ENCODE measurements around the gene OAS2. TPM values are rescaled to one million over a fixed set of nuclear protein-coding genes. Genes with fewer than 3 reads are reported as not detected.
A peak's percentile ranks its signal among the peaks of the same experiment; 100 is the strongest.

The OAS2 gene
- total and polyA plus RNA-seq, 10 of the 15 experiments (the other 5 are each of a cell fraction or from before 2014, with no cell fraction given) = 32.4 to 290 (median 90.2) TPM

GRCh38 chr12:112979041-112979680 is 842 bp downstream of the OAS2 start (continued):
- TF ChIP-seq RELB (IDR thresholded peaks at IDR 0.05; ENCODE audit: low read depth) = no peak
- no peak for TF ChIP-seq ZBTB11 (CRISPR knock-in tag; IDR thresholded peaks at IDR 0.05)

GRCh38 chr12:112980491-112981158 is 2.3 kb downstream of the OAS2 start:
- peak overlapping the region; percentile 97 for H3K4me3 ChIP-seq
- DNase-seq (ENCODE audit: low read depth, low spot score) (no peak), FAIRE-seq (no peak), ATAC-seq (no peak)
- BruUV-seq (replicated peaks) = no TSS peak
- H3K27me3 ChIP-seq (replicated peaks in 1 of 2; ENCODE audit: control insufficient read depth in 2 of 2, insufficient read depth in 2 of 2, low read length in 1 of 2) = no peaks in the 10 kb centered on the region
- RAD21 ChIA-PET (ENCODE audit: unreplicated experiment) = interaction anchor here (0.6 to 3.9 kb wide), 3 partner anchors 73 to 160 kb away, joined by 3 to 28 read pairs (median 11); partner anchors contain the start of gene OAS1
- SMC1A ChIA-PET (ENCODE audit: uncharacterized antibody, unreplicated experiment) = interaction anchor here (1.0 to 7.6 kb wide), 6 partner anchors 13 to 193 kb away, joined by 3 to 99 read pairs (median 12); partner anchors contain the start of gene OAS1
- H3K36me3 ChIP-seq (ENCODE audit: control insufficient read depth in 2 of 2, insufficient read depth in 2 of 2, low read length in 1 of 2) = peaks cover 0 to 13% of the 10 kb centered on the region in 2 experiments; a peak in 1 of 4 replicates
- peak overlapping the region; percentile 99 for H3K4me2 ChIP-seq (ENCODE audit: control insufficient read depth, insufficient read depth)
- H3K9me3 ChIP-seq (replicated peaks; ENCODE audit: control insufficient read depth, insufficient read depth, low read length) = peaks cover 30% of the 10 kb centered on the region
- H3K27ac ChIP-seq (ENCODE audit: control insufficient read depth, insufficient read depth) = peak overlapping the region; percentile 100
- no peak overlapping the region for H2AFZ ChIP-seq (ENCODE audit: control insufficient read depth, low read depth, low read length)
- no peaks in the 10 kb centered on the region for H4K20me1 ChIP-seq (ENCODE audit: control insufficient read depth, insufficient read depth)
- 12% methylated on average over 4 of the region's 4 CpGs for WGBS (ENCODE audit: insufficient coverage, insufficient replicate concordance, low lambda C conversion rate, missing lambda C conversion rate)
- H3K4me1 ChIP-seq (ENCODE audit: control insufficient read depth, insufficient read depth, low read length) = peaks cover 13% of the 10 kb centered on the region
- peaks cover 82% of the 10 kb centered on the region for H3K79me2 ChIP-seq (ENCODE audit: control insufficient read depth, insufficient read depth, low read length)
- peak overlapping the region; percentile 20; the same call in 1 of the 2 replicates for H3K9ac ChIP-seq (ENCODE audit: control insufficient read depth, insufficient read depth, low read length)
- POLR2A ChIA-PET = interaction anchor here (0.8 to 5.1 kb wide), 3 partner anchors 21 to 73 kb away, joined by 3 to 69 read pairs (median 4); partner anchors contain the start of gene OAS1
- CTCF ChIA-PET = interaction anchor here (0.6 to 2.1 kb wide), 8 partner anchors 10 to 201 kb away, joined by 3 to 13 read pairs (median 4); no protein-coding TSS in a partner anchor
- intact Hi-C loops (cut with micrococcal nuclease; ENCODE audit: unreplicated experiment) = no loop called here
- in situ Hi-C loops (cut with MboI) = no loop called here
- no peak for TF ChIP-seq MEF2A (IDR thresholded peaks at IDR 0.05; ENCODE audit: insufficient read depth, low read depth, low read length)
- TF ChIP-seq PBX3 (IDR thresholded peaks at IDR 0.05; ENCODE audit: insufficient replicate concordance, low read depth, low read length) = no peak
- no peak for TF ChIP-seq BCL3 (IDR thresholded peaks at IDR 0.05; ENCODE audit: borderline replicate concordance, insufficient read depth, low read depth, low read length, poor library complexity, severe bottlenecking)
- TF ChIP-seq CBX5 (IDR thresholded peaks at IDR 0.05; ENCODE audit: low read depth) = no peak
- TF ChIP-seq CHD2 (IDR thresholded peaks at IDR 0.05; ENCODE audit: borderline replicate concordance, low read depth, low read length) = no peak
- TF ChIP-seq TCF7 (IDR thresholded peaks at IDR 0.05; ENCODE audit: borderline replicate concordance) = no peak
- peak; percentile 49; the same call in 1 of the 2 replicates for TF ChIP-seq CREM (IDR thresholded peaks at IDR 0.05; ENCODE audit: low read depth)
- TF ChIP-seq ELK1 (IDR thresholded peaks at IDR 0.05; ENCODE audit: low read depth, low read length) = no peak
